Fibroblast of skin of abdomen (primary cell): ENCODE measurements around the gene ADAMTS2.

Experiments used
- DNase-seq: peaks from one replicate; pipeline ENCODE4 v3.0.0-alpha.2; 2013

ADAMTS2 gene

DNA sequence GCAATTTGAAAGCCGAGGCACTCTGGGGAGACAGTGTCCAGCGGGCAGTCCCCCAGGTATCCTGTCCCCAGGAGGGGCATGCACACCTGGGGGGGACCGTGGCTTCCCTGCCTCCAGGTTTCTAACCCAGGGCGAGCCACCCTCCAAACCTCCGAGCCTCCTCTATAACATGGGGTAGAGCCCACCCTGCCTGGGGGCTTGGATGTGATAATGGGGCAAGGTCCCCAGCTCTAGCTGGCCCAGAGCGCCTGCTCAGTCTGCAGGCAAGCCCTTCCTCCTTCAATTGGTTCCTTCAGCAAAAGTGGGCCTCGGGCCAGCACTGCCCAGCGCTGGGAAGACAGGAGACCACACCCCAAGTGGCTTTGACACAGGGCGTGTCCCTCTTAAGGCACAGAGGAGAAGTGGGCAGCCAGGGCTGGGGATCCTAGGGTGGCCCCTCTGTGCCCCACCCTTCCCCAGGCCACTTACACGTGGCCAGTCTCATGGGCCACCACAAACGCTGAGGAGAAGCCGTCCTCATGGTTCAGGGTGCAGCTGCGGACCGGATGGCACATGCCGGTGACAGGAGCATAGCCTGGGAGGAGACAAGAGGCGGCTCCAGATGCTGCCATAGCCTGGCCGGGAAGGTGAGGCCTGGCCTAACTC is 190.8 kb downstream of the ADAMTS2 start:
- no peak for DNase-seq

DNA sequence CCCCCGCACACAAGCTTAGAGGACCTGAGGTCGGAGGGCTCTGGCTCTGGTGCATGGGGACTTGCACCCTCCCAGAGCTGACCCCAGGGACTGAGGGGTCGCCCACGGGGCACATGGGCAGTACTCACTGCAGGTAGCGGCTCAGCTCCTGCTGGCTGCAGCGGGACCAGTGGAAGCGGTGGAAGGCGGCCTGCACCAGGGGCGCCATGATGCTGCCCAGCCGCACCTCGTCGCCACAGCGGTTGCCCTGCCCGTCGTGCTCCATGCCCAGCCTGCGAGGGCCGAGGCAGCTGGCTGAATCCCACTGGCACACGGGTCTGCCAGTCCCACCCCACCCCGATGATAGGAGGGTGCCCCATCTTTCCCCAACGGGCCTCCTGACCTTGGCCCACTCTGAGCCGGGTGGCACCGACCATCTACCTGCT is 191.3 kb downstream of the ADAMTS2 start:
- no peak for DNase-seq

DNA sequence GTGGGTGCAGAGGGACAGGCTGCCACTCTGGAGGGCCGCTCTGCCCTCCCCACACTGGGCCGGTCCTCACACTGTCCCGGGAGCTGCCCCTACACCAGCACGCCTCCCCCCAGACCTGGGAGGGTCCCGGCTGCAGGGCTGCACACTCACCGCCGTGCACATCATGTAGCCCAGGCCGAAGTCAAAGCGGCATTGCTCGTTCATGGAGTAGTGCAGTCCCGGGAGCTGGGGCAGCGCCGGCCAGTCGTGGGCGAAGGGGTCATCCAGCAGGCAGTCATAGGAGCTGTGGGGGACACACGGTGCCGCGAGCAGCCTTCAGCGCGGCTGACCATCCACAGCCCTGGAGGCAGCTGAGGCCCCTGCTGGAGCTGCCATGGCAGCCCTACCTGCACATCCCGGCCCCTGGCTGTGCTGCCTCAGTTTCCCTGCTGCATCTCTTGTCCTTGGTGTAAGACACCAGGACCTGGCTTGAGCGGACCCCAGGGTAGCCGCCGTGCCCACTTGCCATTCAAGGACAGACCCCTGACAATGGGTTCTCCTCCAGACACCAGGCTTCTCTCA is 191.8 kb downstream of the ADAMTS2 start:
- DNase-seq: no peak

DNA sequence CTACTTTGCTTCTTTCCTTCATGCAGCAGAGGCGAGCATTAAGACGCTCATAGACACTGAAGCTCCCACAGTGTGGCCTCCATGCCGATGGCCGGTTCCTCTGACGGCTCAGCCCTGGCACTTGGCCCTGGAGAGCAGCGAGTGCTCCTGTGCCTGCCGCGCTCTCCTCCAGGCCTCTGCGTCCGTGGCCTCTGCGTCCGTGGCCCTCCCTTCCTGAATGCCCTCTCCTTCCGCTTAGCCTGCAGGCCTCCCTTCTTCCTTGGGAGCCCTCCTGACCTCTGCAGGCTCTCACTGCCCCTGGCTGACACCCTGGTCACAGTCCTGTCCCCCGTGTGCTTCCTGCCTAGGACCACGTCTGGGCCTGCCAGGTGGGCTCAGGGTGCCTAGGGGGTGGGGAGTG is 192.3 kb downstream of the ADAMTS2 start:
- DNase-seq: no peak

- DNase-seq: no peak
Measured at GRCh38 chr5:179152144-179152895, 192.9 kb downstream of the ADAMTS2 start.

GRCh38 chr5:179151286-179152118 is 193.8 kb downstream of the ADAMTS2 start:
- no peak for DNase-seq

GRCh38 chr5:179150011-179150410 is 195.2 kb downstream of the ADAMTS2 start:
- DNase-seq: no peak

GRCh38 chr5:179149278-179149677 is 196.0 kb downstream of the ADAMTS2 start:
- no peak for DNase-seq

GRCh38 chr5:179148703-179149170 is 196.5 kb downstream of the ADAMTS2 start:
- DNase-seq: no peak

DNA sequence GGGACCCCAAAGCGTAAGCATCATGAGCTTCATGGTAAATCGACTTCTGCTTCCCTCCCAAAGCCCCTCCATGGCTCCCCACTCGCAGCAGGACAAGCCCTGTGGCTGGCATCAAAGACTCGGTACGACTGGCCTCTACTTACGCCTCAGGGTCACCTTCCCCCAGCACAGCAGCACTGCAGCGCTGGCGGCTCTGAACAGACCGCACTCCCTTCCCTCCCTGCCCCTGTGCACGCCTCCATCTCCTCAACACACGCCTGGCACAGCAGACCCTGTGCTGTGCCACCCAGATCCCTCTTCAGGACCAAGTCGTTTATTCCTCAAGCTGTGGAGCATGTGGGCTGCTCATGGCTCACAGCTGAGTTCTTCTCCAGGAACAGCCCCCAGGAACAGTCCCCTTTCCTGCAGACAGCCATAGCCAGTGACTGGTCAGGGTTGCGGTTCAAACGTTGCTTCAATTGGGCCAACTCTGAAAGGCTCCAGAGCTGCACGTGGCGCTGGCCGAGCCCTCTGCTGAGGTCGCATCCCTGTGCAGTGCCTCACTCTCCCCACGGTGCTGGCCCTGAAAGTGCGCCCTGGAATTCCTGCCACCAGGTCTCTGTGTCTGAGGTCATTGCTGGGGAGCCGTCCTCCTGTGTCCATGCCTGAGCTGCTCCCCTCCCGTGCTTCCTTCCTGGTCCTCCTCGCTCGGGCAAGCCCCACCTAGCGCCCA is 197.1 kb downstream of the ADAMTS2 start:
- DNase-seq: no peak

DNA sequence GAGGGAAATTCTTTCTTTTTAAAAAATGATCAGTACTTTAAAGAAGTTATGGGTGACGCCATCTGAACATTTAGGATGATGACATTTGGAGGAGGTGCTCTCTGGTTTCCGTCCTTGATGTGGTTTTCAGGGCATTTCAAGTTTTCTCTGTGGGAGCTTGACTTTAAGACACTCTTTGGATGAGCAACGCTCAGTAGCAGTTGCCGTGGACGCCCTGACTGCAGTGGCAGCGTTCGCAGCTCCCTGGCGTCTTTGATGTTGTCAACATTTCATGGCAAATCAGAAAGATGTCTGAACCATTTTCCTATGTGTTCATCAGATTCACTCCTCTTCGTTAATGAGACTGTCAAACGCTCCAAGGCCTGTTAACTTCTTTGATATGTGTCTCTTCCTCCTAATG is 199.0 kb downstream of the ADAMTS2 start:
- no peak for DNase-seq

DNA sequence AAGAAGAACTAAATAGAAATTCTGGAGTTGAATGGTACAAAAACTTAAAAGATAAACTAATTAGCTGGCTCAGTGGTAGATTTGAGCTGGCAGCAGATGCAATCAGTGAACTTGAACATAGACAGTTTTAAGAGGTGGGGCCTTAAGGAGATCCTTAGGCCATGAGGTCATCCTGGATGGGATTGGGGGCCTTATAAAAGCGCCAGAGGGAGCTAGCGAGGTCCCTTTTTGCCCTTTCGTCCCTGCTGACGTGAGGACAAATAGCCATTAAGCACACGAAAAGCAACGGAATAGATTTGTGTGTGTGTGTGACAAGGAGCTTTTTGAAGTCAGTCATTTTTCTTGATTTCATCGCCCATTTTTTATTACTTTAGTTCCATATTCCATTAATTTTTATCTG is 201.8 kb downstream of the ADAMTS2 start:
- no peak for DNase-seq

DNA sequence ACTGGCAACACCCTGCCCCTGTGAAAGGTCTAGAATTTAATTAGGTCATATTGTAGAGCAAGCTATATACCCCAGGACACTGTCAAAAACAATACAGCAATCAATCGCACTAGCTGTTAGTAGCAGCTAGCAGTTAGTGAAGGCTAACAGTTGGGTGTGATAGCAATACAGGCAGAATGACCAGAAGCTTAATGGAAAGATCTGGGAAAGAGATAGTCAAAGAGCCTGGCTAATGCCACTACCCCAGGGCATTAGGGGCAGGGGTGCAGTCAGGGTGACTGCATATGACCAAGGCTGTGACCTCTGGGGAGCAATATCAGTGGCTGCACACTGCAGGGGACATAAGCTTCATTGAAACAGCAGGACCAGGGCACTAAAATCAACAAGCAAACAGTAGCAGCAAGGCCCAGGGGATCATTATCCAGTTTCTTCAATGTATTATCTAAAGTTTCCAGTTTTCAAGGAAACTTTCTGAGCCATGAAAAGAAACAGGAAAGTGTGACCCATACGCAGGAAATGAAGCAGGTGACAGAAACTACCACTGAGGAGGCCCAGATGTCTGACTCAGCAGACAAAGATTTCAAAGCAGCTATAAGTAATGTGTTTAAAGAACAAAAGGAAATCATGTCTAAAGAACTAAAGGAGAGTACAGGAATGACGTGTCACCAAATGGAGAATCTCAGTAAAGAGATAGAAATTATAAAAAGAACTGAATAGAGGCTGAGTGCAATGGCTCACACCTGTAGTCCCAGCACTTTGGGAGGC is 202.6 kb downstream of the ADAMTS2 start:
- peak; percentile 36 for DNase-seq

DNA sequence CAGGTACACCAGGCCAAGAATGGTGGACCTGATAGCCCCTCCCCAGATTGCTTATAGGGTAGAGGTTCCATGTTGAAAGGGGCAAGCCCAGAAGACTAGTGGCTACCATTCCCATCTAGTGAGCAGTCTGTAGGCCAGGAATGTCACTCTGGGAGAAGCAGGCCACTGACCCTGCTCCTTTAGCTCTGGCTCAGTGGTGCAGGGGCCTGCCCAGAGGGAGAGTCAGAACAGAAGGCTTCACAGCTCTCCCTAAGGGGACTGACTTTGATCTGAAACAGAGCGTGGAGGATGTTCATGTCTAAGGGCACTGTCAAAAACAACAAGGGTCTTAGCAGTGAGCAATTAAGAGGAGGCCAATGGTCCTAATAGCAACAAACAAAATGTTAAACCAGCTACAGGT is 203.4 kb downstream of the ADAMTS2 start:
- DNase-seq: no peak

- DNase-seq: no peak
Measured at GRCh38 chr5:179140293-179140692, 205.0 kb downstream of the ADAMTS2 start.

GRCh38 chr5:179139936-179140235 is 205.4 kb downstream of the ADAMTS2 start:
- no peak for DNase-seq

GRCh38 chr5:179139111-179139935 is 205.9 kb downstream of the ADAMTS2 start:
- DNase-seq: no peak

GRCh38 chr5:179138568-179138925 is 206.7 kb downstream of the ADAMTS2 start:
- no peak for DNase-seq

DNA sequence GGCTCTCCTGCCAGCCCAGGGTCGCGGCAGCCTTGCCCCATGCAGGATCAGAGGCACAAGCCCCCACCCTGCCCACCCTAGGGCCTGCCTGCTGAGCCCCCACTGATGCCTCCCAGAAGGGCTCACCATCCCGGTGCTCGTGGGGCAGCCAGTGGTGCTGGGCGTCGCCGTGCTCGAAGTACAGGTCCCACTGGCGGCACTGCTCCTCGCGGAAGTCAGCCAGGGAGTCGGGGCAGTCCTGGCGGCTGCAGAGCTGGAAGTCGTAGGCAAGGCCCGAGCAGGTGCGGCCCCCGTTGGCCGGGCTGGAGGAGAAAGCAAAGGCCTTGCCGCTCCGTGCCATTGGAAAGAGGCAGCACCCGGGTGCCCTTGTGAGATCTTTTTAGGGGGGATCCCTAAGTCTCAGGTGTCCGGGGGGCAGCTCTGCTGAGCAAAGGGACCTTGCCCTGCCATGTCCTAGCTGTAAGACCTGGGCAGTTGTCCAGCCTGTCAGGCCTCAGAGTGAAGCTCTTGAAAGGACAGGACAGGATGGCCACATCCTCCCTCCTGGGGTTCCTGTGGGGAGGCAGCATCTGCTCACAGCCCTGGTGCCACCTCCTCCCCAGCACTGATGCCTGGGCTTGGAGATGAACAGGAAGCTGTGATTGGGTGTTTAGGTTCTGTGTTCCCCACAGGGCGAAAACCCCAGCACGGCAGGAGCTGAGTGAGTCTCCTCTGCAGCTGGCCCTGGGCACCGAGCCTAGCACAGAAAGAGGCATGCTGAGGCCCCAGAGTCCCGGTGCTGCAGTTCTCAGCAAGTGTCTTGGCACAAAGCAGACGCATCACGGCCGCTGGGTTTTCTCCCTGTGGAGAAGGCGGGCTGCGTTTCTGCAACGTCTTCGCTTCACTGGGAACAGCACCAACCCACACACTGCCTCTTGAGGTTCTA is 207.4 kb downstream of the ADAMTS2 start:
- no peak for DNase-seq
